HCT116 (cell line): ENCODE data around the gene ARHGEF6. TPM values are rescaled to one million over a fixed set of nuclear protein-coding genes. Genes with fewer than 3 reads are reported as not detected.

Experiments used
- ATAC-seq: fragments of 200-7000 bp; cut with Tn5 transposase; 2 replicates; pipeline ENCODE4 v1.9.1; 2020; ENCODE audit warnings: mild to moderate bottlenecking, moderate library complexity
- BruUV-seq: library from RNA; stranded (reverse); fragments of 400-500 nt; replicated peaks from 2 replicates; lab custom pipeline; 2021; lab: Mats Ljungman, UMichigan
- CTCF ChIA-PET: fragments of 300-600 bp; sonication (Branson Sonifier 250); formaldehyde crosslinking; loops from one replicate; lab custom pipeline; 2021; ENCODE audit warnings: antibody characterized with exemption; lab: Charles Lee
- POLR2A ChIA-PET: fragments of 300-600, 350-600 bp; sonication (Branson Sonifier 250); formaldehyde crosslinking; loops from one replicate; lab custom pipeline; 2021; ENCODE audit warnings: antibody characterized with exemption; lab: Charles Lee
- RAD21 ChIA-PET, 2 experiments: fragments of 300-600 bp; sonication (Branson Sonifier 250); formaldehyde crosslinking; loops; one replicate each; lab custom pipeline; 2023; ENCODE audit warnings: low total read pairs in 2 of 2; ENCODE audit not compliant: uncharacterized antibody in 2 of 2, unreplicated experiment in 2 of 2, low non-redundant PET in 1 of 2; lab: Charles Lee
- DNase-seq: peaks from one replicate; pipeline ENCODE4 v3.0.0-alpha.2; 2010; ENCODE audit warnings: low read depth, low spot score
- H2AFZ ChIP-seq: fragments of 200-600 bp; shearing (Covaris generic), sonication (generic); 2 replicates; pipeline ENCODE4 v1.6.1; 2017; ENCODE audit warnings: low read depth, mixed run types, mixed read lengths, antibody characterized with exemption, low read length; ENCODE audit not compliant: poor library complexity, severe bottlenecking
- H3K27ac ChIP-seq: 2 replicates; pipeline ENCODE4 v1.5.1; 2012; ENCODE audit warnings: low read depth, low read length
- H3K27me3 ChIP-seq: fragments of 200-600 bp; sonication (generic); 2 replicates; pipeline ENCODE4 v1.6.1; 2016; ENCODE audit warnings: mixed run types, low read length, mixed read lengths; ENCODE audit not compliant: insufficient read depth
- H3K36me3 ChIP-seq, 2 experiments: fragments of 200-500 bp in 1 of 2; fragments of 200-600 bp in 1 of 2; sonication (Bioruptor generic) in 1 of 2; sonication (generic) in 1 of 2; 2 replicates each; pipeline versions ENCODE4 v1.5.1 to v1.6.1; 2014 to 2016; ENCODE audit warnings: low read length in 2 of 2, inconsistent platforms in 1 of 2, mixed read lengths in 1 of 2, mixed run types in 1 of 2; ENCODE audit not compliant: insufficient read depth in 2 of 2, control insufficient read depth in 1 of 2
- H3K4me1 ChIP-seq, 2 experiments: fragments of 200-600 bp in 1 of 2; sonication (generic) in 1 of 2; 2 replicates each; pipeline versions ENCODE4 v1.5.1 to v1.6.1; 2012 to 2017; ENCODE audit warnings: low read length in 2 of 2, inconsistent platforms in 1 of 2, mild to moderate bottlenecking in 1 of 2, mixed read lengths in 1 of 2, mixed run types in 1 of 2, moderate library complexity in 1 of 2; ENCODE audit not compliant: insufficient read depth in 2 of 2, control insufficient read depth in 1 of 2
- H3K4me2 ChIP-seq: fragments of 200-600 bp; sonication (generic); 2 replicates; pipeline ENCODE4 v1.6.1; 2017; ENCODE audit warnings: mixed run types, low read length, mixed read lengths
- H3K4me3 ChIP-seq, 2 experiments: fragments of 200-600 bp in 1 of 2; sonication (generic) in 1 of 2; replicated peaks in 1 of 2; 2 replicates each; pipeline ENCODE4 v1.5.1; 2011 to 2016; ENCODE audit warnings: low read length in 2 of 2, control low read depth in 1 of 2, low read depth in 1 of 2, mild to moderate bottlenecking in 1 of 2, mixed read lengths in 1 of 2, mixed run types in 1 of 2
- H3K79me2 ChIP-seq: fragments of 200-600 bp; sonication (generic); 2 replicates; pipeline ENCODE4 v1.6.1; 2017; ENCODE audit warnings: mild to moderate bottlenecking, mixed run types, low read length, moderate library complexity, mixed read lengths; ENCODE audit not compliant: insufficient read depth
- H3K9ac ChIP-seq: fragments of 200-600 bp; sonication (generic); 2 replicates; pipeline ENCODE4 v1.6.1; 2016; ENCODE audit warnings: low read length, mixed read lengths
- H3K9me2 ChIP-seq: fragments of 200-600 bp; sonication (generic), shearing (Covaris generic); 2 replicates; pipeline ENCODE4 v1.6.1; 2017; ENCODE audit warnings: mixed run types, mild to moderate bottlenecking, moderate library complexity; ENCODE audit not compliant: insufficient read depth
- H3K9me3 ChIP-seq, 2 experiments: fragments of 200-500 bp in 1 of 2; fragments of 200-600 bp in 1 of 2; sonication (Bioruptor generic) in 1 of 2; sonication (generic) in 1 of 2; 2 replicates each; pipeline ENCODE4 v1.6.1; 2014 to 2017; ENCODE audit warnings: low read length in 2 of 2, mixed read lengths in 2 of 2, inconsistent platforms in 1 of 2, low read depth in 1 of 2, mild to moderate bottlenecking in 1 of 2, mixed run types in 1 of 2, moderate library complexity in 1 of 2; ENCODE audit not compliant: control insufficient read depth in 1 of 2, insufficient read depth in 1 of 2
- H4K20me1 ChIP-seq: fragments of 200-600 bp; sonication (generic), shearing (Covaris generic); 2 replicates; pipeline ENCODE4 v1.6.1; 2017; ENCODE audit warnings: mixed run types, mild to moderate bottlenecking, moderate library complexity; ENCODE audit not compliant: insufficient read depth
- CBX3 ChIP-seq: IDR thresholded peaks from 2 replicates; pipeline ENCODE4 v1.6.1; 2012; ENCODE audit warnings: low read depth
- CEBPB ChIP-seq: IDR thresholded peaks from 2 replicates; pipeline ENCODE4 v1.6.1; 2012; ENCODE audit warnings: low read depth
- EGR1 ChIP-seq: IDR thresholded peaks from 2 replicates; pipeline ENCODE4 v1.6.1; 2012; ENCODE audit warnings: low read depth
- ELF1 ChIP-seq: IDR thresholded peaks from 2 replicates; pipeline ENCODE4 v1.6.1; 2012; ENCODE audit warnings: low read depth, borderline replicate concordance
- EZH2 ChIP-seq: fragments of 200-600 bp; sonication (generic); IDR thresholded peaks from 2 replicates; pipeline ENCODE4 v1.6.1; 2017; ENCODE audit warnings: antibody characterized with exemption, mixed run types
- EZH2phosphoT487 ChIP-seq: fragments of 200-600 bp; IDR thresholded peaks from 2 replicates; pipeline ENCODE4 v1.6.1; 2018; ENCODE audit warnings: antibody characterized with exemption, borderline replicate concordance
- FOSL1 ChIP-seq: IDR thresholded peaks from 2 replicates; pipeline ENCODE4 v1.6.1; 2012; ENCODE audit warnings: low read depth
- POLR2A ChIP-seq: IDR thresholded peaks from 2 replicates; pipeline ENCODE4 v1.7.0; 2011; ENCODE audit warnings: borderline replicate concordance; ENCODE audit not compliant: insufficient read depth, insufficient read length; ENCODE audit errors: extremely low read depth
- POLR2AphosphoS5 ChIP-seq: IDR thresholded peaks from 2 replicates; pipeline ENCODE4 v1.6.1; 2011; ENCODE audit warnings: mild to moderate bottlenecking, low read depth, low read length, moderate library complexity
- RAD21 ChIP-seq: IDR thresholded peaks from 2 replicates; pipeline ENCODE4 v1.6.1; 2012; ENCODE audit warnings: low read depth, mild to moderate bottlenecking
- SIN3A ChIP-seq: IDR thresholded peaks from 2 replicates; pipeline ENCODE4 v1.6.1; 2012; ENCODE audit warnings: low read depth
- SP1 ChIP-seq: IDR thresholded peaks from 2 replicates; pipeline ENCODE4 v1.6.1; 2012; ENCODE audit warnings: low read depth
- SRF ChIP-seq: IDR thresholded peaks from 2 replicates; pipeline ENCODE4 v1.6.1; 2012; ENCODE audit warnings: low read depth
- TCF7L2 ChIP-seq: IDR thresholded peaks from 2 replicates; pipeline ENCODE4 v1.7.0; 2011; ENCODE audit warnings: borderline replicate concordance, inconsistent platforms; ENCODE audit not compliant: insufficient read depth, insufficient read length; ENCODE audit errors: extremely low read depth
- YY1 ChIP-seq: IDR thresholded peaks from 2 replicates; pipeline ENCODE4 v1.6.1; 2011; ENCODE audit warnings: low read length, low read depth, moderate library complexity, mild to moderate bottlenecking; ENCODE audit not compliant: insufficient replicate concordance; ENCODE audit errors: extremely low read depth
- ZNF274 ChIP-seq: fragments of 200-500 bp; sonication (Bioruptor generic); IDR thresholded peaks from 2 replicates; pipeline ENCODE4 v1.6.1; 2014; ENCODE audit warnings: mild to moderate bottlenecking, low read depth, low read length, inconsistent platforms
- intact Hi-C: fragments of 100-400 bp; cut with micrococcal nuclease; formaldehyde crosslinking; loops from 2 replicates; pipeline ENCODE4 v1.10.0; 2022
- total RNA-seq: library from RNA; stranded (reverse); gene quantifications from one replicate; pipeline ENCODE4 v1.2.1, GENCODE V29; 2021; ENCODE audit not compliant: unreplicated experiment
- TF ChIP-seq, protein P1 (sequence below): IDR thresholded peaks from 2 replicates; pipeline ENCODE4 v1.6.1; 2012; ENCODE audit warnings: low read depth
- TF ChIP-seq, protein P2 (sequence below), 3 experiments: fragments of 200-600 bp in 1 of 3; sonication (generic) in 1 of 3; IDR thresholded peaks in 2 of 3; conservative IDR thresholded peaks in 1 of 3; 2 replicates each; pipeline ENCODE4 v1.5.1; 2012 to 2017; ENCODE audit warnings: low read depth in 2 of 3, low read length in 2 of 3, antibody characterized with exemption in 1 of 3, borderline replicate concordance in 1 of 3, control low read depth in 1 of 3, mild to moderate bottlenecking in 1 of 3, mixed read lengths in 1 of 3, mixed run types in 1 of 3, moderate library complexity in 1 of 3; ENCODE audit not compliant: insufficient read depth in 1 of 3
- TF ChIP-seq, protein P3 (sequence below): IDR thresholded peaks from 2 replicates; pipeline ENCODE4 v1.6.1; 2011; ENCODE audit warnings: mild to moderate bottlenecking, low read length, moderate library complexity; ENCODE audit not compliant: insufficient replicate concordance; ENCODE audit errors: extremely low read depth
- TF ChIP-seq, protein P4 (sequence below): IDR thresholded peaks from 2 replicates; pipeline ENCODE4 v1.6.1; 2012

Gene ARHGEF6
- total RNA-seq, 1 experiment from 2014 or later, result 1.9 TPM

DNA sequence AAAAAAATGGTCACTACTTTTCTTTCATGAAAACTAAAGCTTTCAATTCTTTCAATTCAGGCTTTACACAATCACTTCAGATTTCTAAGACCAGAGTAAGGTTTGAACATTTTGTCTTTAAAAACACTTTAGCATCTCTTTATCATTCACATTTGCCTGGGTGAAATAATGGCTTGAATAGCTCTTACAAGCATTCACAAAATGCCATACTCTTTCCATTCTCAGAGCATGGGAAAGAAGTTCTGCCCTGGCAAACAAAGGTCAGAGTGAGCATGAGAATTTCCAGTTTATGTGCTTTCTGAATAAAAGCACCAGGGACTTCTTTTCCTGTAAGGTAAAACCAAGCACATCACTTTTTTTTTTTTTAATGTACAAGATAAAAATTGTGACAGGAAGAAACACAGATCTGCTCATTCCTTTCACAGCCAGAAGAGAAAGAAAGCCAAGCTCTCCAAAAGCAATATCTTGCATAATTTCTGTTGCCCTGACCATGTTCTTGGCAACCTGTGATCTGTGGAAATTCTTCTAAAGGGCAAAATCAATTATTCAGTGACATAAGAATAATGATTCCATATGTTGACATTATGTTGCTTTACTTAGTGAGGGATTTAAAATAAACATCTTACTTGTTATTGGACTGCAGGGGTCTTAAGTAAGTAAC, 68.0 kb downstream of the ARHGEF6 start:
- RAD21 ChIA-PET, result no interaction called here
- Histone ChIP-seq H3K9me3 (no peaks in the 10 kb centered on the region), H2AFZ (no peak overlapping the region)
- no peak for DNase-seq
- TF ChIP-seq YY1 (no peak), EZH2 (no peak), FOSL1 (no peak), SRF (no peak), ZNF274 (no peak), POLR2A (no peak), RAD21 (no peak), EGR1 (no peak), SIN3A (no peak), SP1 (no peak), CBX3 (no peak), EZH2phosphoT487 (no peak), ELF1 (no peak), CEBPB (no peak), POLR2AphosphoS5 (no peak), TCF7L2 (no peak)
- TF ChIP-seq, protein P1, sequence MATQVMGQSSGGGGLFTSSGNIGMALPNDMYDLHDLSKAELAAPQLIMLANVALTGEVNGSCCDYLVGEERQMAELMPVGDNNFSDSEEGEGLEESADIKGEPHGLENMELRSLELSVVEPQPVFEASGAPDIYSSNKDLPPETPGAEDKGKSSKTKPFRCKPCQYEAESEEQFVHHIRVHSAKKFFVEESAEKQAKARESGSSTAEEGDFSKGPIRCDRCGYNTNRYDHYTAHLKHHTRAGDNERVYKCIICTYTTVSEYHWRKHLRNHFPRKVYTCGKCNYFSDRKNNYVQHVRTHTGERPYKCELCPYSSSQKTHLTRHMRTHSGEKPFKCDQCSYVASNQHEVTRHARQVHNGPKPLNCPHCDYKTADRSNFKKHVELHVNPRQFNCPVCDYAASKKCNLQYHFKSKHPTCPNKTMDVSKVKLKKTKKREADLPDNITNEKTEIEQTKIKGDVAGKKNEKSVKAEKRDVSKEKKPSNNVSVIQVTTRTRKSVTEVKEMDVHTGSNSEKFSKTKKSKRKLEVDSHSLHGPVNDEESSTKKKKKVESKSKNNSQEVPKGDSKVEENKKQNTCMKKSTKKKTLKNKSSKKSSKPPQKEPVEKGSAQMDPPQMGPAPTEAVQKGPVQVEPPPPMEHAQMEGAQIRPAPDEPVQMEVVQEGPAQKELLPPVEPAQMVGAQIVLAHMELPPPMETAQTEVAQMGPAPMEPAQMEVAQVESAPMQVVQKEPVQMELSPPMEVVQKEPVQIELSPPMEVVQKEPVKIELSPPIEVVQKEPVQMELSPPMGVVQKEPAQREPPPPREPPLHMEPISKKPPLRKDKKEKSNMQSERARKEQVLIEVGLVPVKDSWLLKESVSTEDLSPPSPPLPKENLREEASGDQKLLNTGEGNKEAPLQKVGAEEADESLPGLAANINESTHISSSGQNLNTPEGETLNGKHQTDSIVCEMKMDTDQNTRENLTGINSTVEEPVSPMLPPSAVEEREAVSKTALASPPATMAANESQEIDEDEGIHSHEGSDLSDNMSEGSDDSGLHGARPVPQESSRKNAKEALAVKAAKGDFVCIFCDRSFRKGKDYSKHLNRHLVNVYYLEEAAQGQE, result no peak
- TF ChIP-seq, protein P2, sequence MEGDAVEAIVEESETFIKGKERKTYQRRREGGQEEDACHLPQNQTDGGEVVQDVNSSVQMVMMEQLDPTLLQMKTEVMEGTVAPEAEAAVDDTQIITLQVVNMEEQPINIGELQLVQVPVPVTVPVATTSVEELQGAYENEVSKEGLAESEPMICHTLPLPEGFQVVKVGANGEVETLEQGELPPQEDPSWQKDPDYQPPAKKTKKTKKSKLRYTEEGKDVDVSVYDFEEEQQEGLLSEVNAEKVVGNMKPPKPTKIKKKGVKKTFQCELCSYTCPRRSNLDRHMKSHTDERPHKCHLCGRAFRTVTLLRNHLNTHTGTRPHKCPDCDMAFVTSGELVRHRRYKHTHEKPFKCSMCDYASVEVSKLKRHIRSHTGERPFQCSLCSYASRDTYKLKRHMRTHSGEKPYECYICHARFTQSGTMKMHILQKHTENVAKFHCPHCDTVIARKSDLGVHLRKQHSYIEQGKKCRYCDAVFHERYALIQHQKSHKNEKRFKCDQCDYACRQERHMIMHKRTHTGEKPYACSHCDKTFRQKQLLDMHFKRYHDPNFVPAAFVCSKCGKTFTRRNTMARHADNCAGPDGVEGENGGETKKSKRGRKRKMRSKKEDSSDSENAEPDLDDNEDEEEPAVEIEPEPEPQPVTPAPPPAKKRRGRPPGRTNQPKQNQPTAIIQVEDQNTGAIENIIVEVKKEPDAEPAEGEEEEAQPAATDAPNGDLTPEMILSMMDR (IDR thresholded peaks at IDR 0.05 in 2 of 3, conservative IDR thresholded peaks at IDR 0.05 in 1 of 3; ENCODE audit: borderline replicate concordance in 1 of 3, insufficient read depth in 1 of 3, low read depth in 2 of 3, low read length in 2 of 3), result no peak
- TF ChIP-seq, protein P3, sequence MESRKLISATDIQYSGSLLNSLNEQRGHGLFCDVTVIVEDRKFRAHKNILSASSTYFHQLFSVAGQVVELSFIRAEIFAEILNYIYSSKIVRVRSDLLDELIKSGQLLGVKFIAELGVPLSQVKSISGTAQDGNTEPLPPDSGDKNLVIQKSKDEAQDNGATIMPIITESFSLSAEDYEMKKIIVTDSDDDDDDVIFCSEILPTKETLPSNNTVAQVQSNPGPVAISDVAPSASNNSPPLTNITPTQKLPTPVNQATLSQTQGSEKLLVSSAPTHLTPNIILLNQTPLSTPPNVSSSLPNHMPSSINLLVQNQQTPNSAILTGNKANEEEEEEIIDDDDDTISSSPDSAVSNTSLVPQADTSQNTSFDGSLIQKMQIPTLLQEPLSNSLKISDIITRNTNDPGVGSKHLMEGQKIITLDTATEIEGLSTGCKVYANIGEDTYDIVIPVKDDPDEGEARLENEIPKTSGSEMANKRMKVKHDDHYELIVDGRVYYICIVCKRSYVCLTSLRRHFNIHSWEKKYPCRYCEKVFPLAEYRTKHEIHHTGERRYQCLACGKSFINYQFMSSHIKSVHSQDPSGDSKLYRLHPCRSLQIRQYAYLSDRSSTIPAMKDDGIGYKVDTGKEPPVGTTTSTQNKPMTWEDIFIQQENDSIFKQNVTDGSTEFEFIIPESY, result no peak
- TF ChIP-seq, protein P4, sequence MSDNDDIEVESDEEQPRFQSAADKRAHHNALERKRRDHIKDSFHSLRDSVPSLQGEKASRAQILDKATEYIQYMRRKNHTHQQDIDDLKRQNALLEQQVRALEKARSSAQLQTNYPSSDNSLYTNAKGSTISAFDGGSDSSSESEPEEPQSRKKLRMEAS, result no peak
- TF ChIP-seq, all 23 proteins: peak for 0
- ChIA-PET CTCF (interaction anchor here (1.1 kb wide), 1 partner anchor 213 kb away, joined by 5 read pairs; no protein-coding TSS in a partner anchor), POLR2A (no interaction called here)
- no peak for ATAC-seq
- Histone ChIP-seq H3K27ac (no peak overlapping the region), H3K9ac (no peak overlapping the region), H3K9me2 (no peaks in the 10 kb centered on the region), H3K79me2 (no peaks in the 10 kb centered on the region), H3K36me3 (no peaks in the 10 kb centered on the region), H3K4me3 (no peak overlapping the region), H3K4me1 (no peaks in the 10 kb centered on the region), H4K20me1 (no peaks in the 10 kb centered on the region), H3K4me2 (no peak overlapping the region), H3K27me3 (no peaks in the 10 kb centered on the region)
- no TSS peak for BruUV-seq
- intact Hi-C loops, result no loop called here
